ENCODE measurements around the gene ZNF699. TPM values are rescaled to one million over a fixed set of nuclear protein-coding genes. Genes with fewer than 3 reads are reported as not detected.

Gene ZNF699
- total RNA-seq, 6 experiments from 2014 or later, result 0.48 to 7.8 (median 2.3) TPM

DNA sequence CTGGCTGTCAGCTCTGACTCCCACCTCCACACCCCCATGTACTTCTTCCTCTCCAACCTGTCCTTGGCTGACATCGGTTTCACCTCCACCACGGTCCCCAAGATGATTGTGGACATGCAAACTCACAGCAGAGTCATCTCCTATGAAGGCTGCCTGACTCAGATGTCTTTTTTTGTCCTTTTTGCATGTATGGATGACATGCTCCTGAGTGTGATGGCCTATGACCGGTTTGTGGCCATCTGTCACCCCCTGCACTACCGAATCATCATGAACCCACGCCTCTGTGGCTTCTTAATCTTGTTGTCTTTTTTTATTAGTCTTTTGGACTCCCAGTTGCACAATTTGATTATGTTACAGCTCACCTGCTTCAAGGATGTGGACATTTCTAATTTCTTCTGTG lies 58.4 kb downstream of the ZNF699 start:
- WGBS (ENCODE audit: insufficient coverage, low coverage, low lambda C conversion rate, missing lambda C conversion rate), result 46% methylated on average over 4 of the region's 5 CpGs
- H3K4me1 ChIP-seq, result no peaks in the 10 kb centered on the region
- H3K27me3 ChIP-seq, result no peaks in the 10 kb centered on the region
- ATAC-seq, result no peak
- no peak overlapping the region for H3K27ac ChIP-seq
- intact Hi-C loops (cut with DNase I), result no loop called here
- H3K9me3 ChIP-seq, result peaks cover 0 to 4% (median 0%) of the 10 kb centered on the region in 4 donors
- no peak for TF ChIP-seq POLR2A (IDR thresholded peaks at IDR 0.05)
- TF ChIP-seq, protein P1, sequence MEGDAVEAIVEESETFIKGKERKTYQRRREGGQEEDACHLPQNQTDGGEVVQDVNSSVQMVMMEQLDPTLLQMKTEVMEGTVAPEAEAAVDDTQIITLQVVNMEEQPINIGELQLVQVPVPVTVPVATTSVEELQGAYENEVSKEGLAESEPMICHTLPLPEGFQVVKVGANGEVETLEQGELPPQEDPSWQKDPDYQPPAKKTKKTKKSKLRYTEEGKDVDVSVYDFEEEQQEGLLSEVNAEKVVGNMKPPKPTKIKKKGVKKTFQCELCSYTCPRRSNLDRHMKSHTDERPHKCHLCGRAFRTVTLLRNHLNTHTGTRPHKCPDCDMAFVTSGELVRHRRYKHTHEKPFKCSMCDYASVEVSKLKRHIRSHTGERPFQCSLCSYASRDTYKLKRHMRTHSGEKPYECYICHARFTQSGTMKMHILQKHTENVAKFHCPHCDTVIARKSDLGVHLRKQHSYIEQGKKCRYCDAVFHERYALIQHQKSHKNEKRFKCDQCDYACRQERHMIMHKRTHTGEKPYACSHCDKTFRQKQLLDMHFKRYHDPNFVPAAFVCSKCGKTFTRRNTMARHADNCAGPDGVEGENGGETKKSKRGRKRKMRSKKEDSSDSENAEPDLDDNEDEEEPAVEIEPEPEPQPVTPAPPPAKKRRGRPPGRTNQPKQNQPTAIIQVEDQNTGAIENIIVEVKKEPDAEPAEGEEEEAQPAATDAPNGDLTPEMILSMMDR (IDR thresholded peaks at IDR 0.05), result no peak
- H3K36me3 ChIP-seq, result no peaks in the 10 kb centered on the region
- no peak overlapping the region for H3K4me3 ChIP-seq
- DNase-seq, result no peak

DNA sequence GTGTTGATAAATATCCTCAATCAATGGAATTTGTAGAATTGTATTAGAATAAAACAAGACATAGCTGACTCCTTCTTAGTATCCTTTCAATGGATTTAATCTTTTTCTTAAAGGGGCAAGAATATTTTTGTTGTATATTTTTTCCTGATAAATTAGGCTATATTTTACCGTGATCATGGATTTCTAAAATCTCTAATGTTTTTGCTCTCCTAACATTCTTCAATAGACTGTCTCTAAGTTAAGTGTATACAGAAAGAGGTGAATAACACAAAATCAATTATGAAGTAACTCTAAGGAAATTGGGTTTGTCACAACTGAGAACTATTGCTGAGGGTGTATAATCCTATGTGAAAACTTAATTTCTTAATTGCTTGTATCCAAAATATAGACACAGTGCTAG lies 59.0 kb downstream of the ZNF699 start, which contains the start of gene OR7E24:
TSS of gene OR7E24 (plus strand) at position 301 of the 400 bp plus-strand sequence. CDS start 114 bp downstream, outside the sequence.
- no peak within 1 kb of the TSS for H3K27ac ChIP-seq
- DNase-seq (no peak), ATAC-seq (no peak)
- no peaks in the 10 kb centered on the region for H3K4me1 ChIP-seq
- WGBS (ENCODE audit: insufficient coverage, low coverage, low lambda C conversion rate, missing lambda C conversion rate), result 38% methylated on average over 1 of the region's 1 CpG
- no peaks in the 10 kb centered on the region for H3K9me3 ChIP-seq
- H3K4me3 ChIP-seq, result no peak within 1 kb of the TSS
- no peak for TF ChIP-seq POLR2A (IDR thresholded peaks at IDR 0.05)
- TF ChIP-seq, protein P1 (IDR thresholded peaks at IDR 0.05), result no peak
- no peaks in the 10 kb centered on the region for H3K36me3 ChIP-seq
- intact Hi-C loops (cut with DNase I), result no loop called here
- no peaks in the 10 kb centered on the region for H3K27me3 ChIP-seq

Other genes with a start within 250 kb of the ZNF699 start
- not detected for gene OR1M1, start 222.8 kb downstream of the ZNF699 start, total RNA-seq
- gene OR7G2, start 202.4 kb downstream of the ZNF699 start, total RNA-seq, result not detected
- gene OR7G1, start 194.1 kb downstream of the ZNF699 start, total RNA-seq, result not detected
- not detected for gene OR7G3, start 182.9 kb downstream of the ZNF699 start, total RNA-seq
- 10 to 100 TPM in 5 of 6 experiments, 1 to 10 TPM in 1; 7.6 to 17.9 (median 12.1) TPM for gene ZNF317, start 169.4 kb downstream of the ZNF699 start, total RNA-seq
- gene OR7D2, start 130.9 kb downstream of the ZNF699 start, total RNA-seq, result under 1 TPM in 1 of 6 experiments, not detected in 5; 0.09 TPM
- not detected for gene OR7D4, start 90.2 kb downstream of the ZNF699 start, total RNA-seq
- gene OR7E24, start 58.9 kb downstream of the ZNF699 start, total RNA-seq, result not detected
- 1 to 10 TPM; 1.7 to 7.8 (median 4.0) TPM for gene ZNF559, start 14.3 kb upstream of the ZNF699 start, total RNA-seq
- gene ZNF177, start 53.2 kb upstream of the ZNF699 start, total RNA-seq, result under 1 TPM in 5 of 6 experiments, not detected in 1; 0.18 to 0.66 (median 0.61) TPM
- gene ZNF266, start 125.7 kb upstream of the ZNF699 start, total RNA-seq, result 1 to 10 TPM; 4.7 to 8.5 (median 5.6) TPM
- not detected for gene ZNF560, start 188.8 kb upstream of the ZNF699 start, total RNA-seq
- gene ZNF426, start 228.8 kb upstream of the ZNF699 start, total RNA-seq, result 1 to 10 TPM; 2.3 to 4.4 (median 2.5) TPM